GM19035 (cell line): ENCODE results near the gene APOBEC3B.
A peak's percentile ranks its signal among the peaks of the same experiment; 100 is the strongest.
"Not testable (repeated sequence)": the region's sequence is repeated elsewhere in the genome, so short reads cannot be mapped to it uniquely, and the experiment has no call there.

Experiments
- ATAC-seq: cut with Tn5 transposase; IDR thresholded peaks from one replicate; pipeline ENCODE4 v1.9.1; 2021; ENCODE audit not compliant: unreplicated experiment

The APOBEC3B gene

GRCh38 chr22:39026509-39027150 lies 44.5 kb downstream of the APOBEC3B start:
- ATAC-seq, result no peak

DNA sequence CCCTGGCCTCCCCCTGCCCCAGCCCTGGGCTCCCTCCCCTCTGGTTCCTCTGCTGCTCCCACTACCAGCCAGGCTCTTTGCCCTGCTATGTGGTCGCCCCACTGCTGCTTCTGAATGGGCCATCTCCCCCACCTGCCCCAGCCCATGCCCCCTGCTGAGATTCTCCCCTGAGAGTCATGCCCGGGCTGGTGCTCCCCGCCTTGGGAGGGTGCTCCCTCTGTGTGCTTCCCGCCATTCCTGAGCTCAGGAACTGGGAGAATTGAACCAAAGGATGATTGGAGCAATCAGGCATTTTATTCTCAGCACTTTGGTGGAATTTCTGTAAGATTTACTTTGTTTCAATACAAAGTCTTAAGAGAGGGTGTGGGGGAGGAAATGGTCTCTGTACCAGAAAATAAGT lies 45.6 kb downstream of the APOBEC3B start:
- ATAC-seq, result no peak

GRCh38 chr22:39028281-39028680 lies 46.1 kb downstream of the APOBEC3B start:
- no peak for ATAC-seq

- no peak for ATAC-seq
Measured at GRCh38 chr22:39029227-39029626, 47.1 kb downstream of the APOBEC3B start.

DNA sequence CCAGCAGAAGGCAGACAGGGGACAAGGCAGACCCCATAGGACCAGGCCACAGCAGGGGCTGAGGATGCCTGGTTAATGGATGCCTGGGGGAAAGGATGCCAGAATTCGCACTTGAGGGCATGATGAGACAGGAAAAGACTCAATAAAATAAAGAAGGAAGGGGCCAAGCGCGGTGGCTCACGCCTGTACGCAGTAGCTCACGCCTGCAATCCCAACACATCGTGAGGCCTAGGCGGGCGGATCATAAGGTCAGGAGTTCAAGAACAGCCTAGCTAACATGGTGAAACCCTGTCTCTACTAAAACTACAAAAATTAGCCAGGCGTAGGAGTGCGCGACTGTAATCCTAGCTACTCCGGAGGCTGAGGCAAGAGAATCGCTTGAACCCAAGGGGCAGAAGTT lies 48.6 kb downstream of the APOBEC3B start:
- ATAC-seq, result no peak

DNA sequence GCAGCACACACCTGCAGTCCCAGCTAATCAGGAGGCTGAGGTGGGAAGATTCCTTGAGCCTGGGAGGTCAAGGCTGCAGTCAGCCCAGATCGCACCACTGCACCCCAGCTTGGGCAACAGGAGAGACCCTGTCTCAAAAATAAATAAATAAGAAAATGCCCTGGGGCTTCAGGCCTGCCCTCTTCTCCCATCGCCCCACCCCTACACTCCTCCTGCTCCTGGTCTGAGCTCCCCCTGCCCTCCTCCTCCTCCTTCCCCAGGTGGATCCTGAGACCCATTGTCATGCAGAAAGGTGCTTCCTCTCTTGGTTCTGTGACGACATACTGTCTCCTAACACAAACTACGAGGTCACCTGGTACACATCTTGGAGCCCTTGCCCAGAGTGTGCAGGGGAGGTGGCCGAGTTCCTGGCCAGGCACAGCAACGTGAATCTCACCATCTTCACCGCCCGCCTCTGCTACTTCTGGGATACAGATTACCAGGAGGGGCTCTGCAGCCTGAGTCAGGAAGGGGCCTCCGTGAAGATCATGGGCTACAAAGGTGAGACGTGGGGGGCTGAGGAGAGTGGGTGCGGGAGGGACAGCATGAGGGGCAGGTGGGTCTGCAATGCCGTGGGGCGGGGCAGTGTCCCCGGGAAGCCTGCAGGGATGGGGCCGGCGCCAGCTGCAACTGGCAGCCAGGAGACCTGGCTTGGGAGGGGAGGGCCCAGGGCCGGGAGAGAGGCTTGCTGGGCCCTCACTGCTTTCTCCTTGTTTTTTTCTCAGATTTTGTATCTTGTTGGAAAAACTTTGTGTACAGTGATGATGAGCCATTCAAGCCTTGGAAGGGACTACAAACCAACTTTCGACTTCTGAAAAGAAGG lies 49.5 kb downstream of the APOBEC3B start:
- ATAC-seq, result not testable (repeated sequence)

GRCh38 chr22:39037071-39037470 lies 54.9 kb downstream of the APOBEC3B start:
- not testable (repeated sequence) for ATAC-seq

- no peak for ATAC-seq
Measured at GRCh38 chr22:39039306-39040126, 57.4 kb downstream of the APOBEC3B start.

GRCh38 chr22:39040155-39040537 lies 58.0 kb downstream of the APOBEC3B start:
- not testable (repeated sequence) for ATAC-seq

GRCh38 chr22:39040538-39041296 lies 58.6 kb downstream of the APOBEC3B start, which contains the start of gene APOBEC3F:
TSS of gene APOBEC3F (plus strand) at chr22:39040864. CDS start at chr22:39040961, 97 bp downstream.
- peak; percentile 95 for ATAC-seq

DNA sequence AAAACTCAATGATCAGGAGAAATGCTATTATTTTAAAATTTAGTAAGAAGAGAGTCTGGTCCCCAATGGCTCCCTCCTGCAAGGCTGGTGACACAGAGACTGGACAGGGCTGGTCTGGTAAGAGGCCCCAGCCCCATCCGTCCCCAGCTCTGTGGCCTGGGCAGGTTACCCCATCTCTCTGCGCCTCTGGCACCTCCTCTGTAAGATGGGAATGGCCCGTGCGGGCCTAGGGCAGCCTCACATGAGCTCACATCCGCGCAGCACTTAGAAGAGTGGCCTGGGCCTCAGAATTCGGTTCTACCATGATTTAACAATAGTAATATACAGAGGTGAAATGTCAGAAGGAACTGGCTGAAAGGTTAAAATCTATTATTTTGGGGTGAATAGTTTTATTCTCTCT lies 59.8 kb downstream of the APOBEC3B start:
- no peak for ATAC-seq
